GM12878 (cell line): ENCODE measurements around the gene CEP120. TPM values are rescaled to one million over a fixed set of nuclear protein-coding genes. Genes with fewer than 3 reads are reported as not detected.

ENCODE experiments used
- ATAC-seq: fragments of 200-7000 bp; cut with Tn5 transposase; 3 replicates; pipeline ENCODE4 v1.9.1; 2020; ENCODE audit warnings: mild to moderate bottlenecking, moderate library complexity
- BruUV-seq: library from RNA; stranded (reverse); fragments of 400-500 nt; replicated peaks from 2 replicates; lab custom pipeline; 2021; lab: Mats Ljungman, UMichigan
- CTCF ChIA-PET: fragments of 300-600 bp; sonication (Branson Sonifier 250); formaldehyde crosslinking; extraction: SDS; loops from one replicate; lab custom pipeline; 2021; ENCODE audit warnings: inconsistent platforms; lab: Yijun Ruan, JAX
- POLR2A ChIA-PET: fragments of 350-600 bp; formaldehyde crosslinking; extraction: SDS; loops from one replicate; lab custom pipeline; 2021; ENCODE audit warnings: inconsistent platforms; lab: Charles Lee
- RAD21 ChIA-PET: fragments of 300-600 bp; sonication (Branson Sonifier 250); formaldehyde crosslinking; loops from one replicate; lab custom pipeline; 2023; ENCODE audit warnings: antibody characterized with exemption; ENCODE audit not compliant: unreplicated experiment; lab: Charles Lee
- SMC1A ChIA-PET: fragments of 300-600 bp; sonication (Branson Sonifier 250); formaldehyde crosslinking; loops from one replicate; lab custom pipeline; 2023; ENCODE audit not compliant: unreplicated experiment, uncharacterized antibody; lab: Charles Lee
- DNase-seq: peaks from one replicate; pipeline ENCODE4 v3.0.0-alpha.2; 2011; ENCODE audit warnings: low read depth, low spot score
- FAIRE-seq: peaks from 3 replicates; lab custom pipeline; 2011; peaks lifted over from hg19 to GRCh38; lab: Jason Lieb, UNC
- H2AFZ ChIP-seq: 2 replicates; pipeline ENCODE4 v1.6.0; 2011; ENCODE audit warnings: low read depth, low read length, control low read depth; ENCODE audit not compliant: control insufficient read depth
- H3K27ac ChIP-seq: 2 replicates; pipeline ENCODE4 v1.5.1; 2011; ENCODE audit warnings: control low read depth; ENCODE audit not compliant: control insufficient read depth, insufficient read depth
- H3K27me3 ChIP-seq, 2 experiments: replicated peaks in 1 of 2; 2 replicates each; pipeline versions ENCODE4 v1.6.0 to v1.6.1; 2011; ENCODE audit warnings: low read length in 1 of 2; ENCODE audit not compliant: control insufficient read depth in 2 of 2, insufficient read depth in 2 of 2
- H3K36me3 ChIP-seq, 2 experiments: 2 replicates each; pipeline ENCODE4 v1.5.1; 2011; ENCODE audit warnings: low read length in 1 of 2; ENCODE audit not compliant: control insufficient read depth in 2 of 2, insufficient read depth in 2 of 2
- H3K4me1 ChIP-seq: 2 replicates; pipeline ENCODE4 v1.6.1; 2011; ENCODE audit warnings: mild to moderate bottlenecking, low read length, moderate library complexity, mixed read lengths; ENCODE audit not compliant: control insufficient read depth, insufficient read depth
- H3K4me2 ChIP-seq: 2 replicates; pipeline ENCODE4 v1.6.0; 2011; ENCODE audit warnings: control low read depth; ENCODE audit not compliant: control insufficient read depth, insufficient read depth
- H3K4me3 ChIP-seq: fragments of 200-600 bp; sonication (generic); 2 replicates; pipeline ENCODE4 v1.5.1; 2016
- H3K79me2 ChIP-seq: 2 replicates; pipeline ENCODE4 v1.6.0; 2011; ENCODE audit warnings: low read length; ENCODE audit not compliant: control insufficient read depth, insufficient read depth
- H3K9ac ChIP-seq: 2 replicates; pipeline ENCODE4 v1.8.0; 2011; ENCODE audit warnings: low read length, control low read depth, mixed read lengths; ENCODE audit not compliant: control insufficient read depth, insufficient read depth
- H3K9me3 ChIP-seq: replicated peaks from 3 replicates; pipeline ENCODE4 v1.5.1; 2011; ENCODE audit warnings: mild to moderate bottlenecking, low read length; ENCODE audit not compliant: control insufficient read depth, insufficient read depth
- H4K20me1 ChIP-seq: 2 replicates; pipeline ENCODE4 v1.6.0; 2011; ENCODE audit not compliant: control insufficient read depth, insufficient read depth
- CBX5 ChIP-seq: sonication (generic); IDR thresholded peaks from 2 replicates; pipeline ENCODE4 v1.6.1; 2016; ENCODE audit warnings: low read depth, moderate library complexity, mild to moderate bottlenecking, inconsistent platforms
- CREM ChIP-seq: IDR thresholded peaks from 2 replicates; pipeline ENCODE4 v1.6.1; 2014; ENCODE audit warnings: antibody characterized with exemption, low read depth
- EP300 ChIP-seq, 2 experiments: fragments of 150-350 bp in 1 of 2; IDR thresholded peaks; 2 replicates each; pipeline ENCODE4 v1.6.1; 2011 to 2012; ENCODE audit warnings: low read depth in 2 of 2, low read length in 2 of 2, borderline replicate concordance in 1 of 2, improper control_type of control experiment in 1 of 2, inconsistent platforms in 1 of 2; ENCODE audit not compliant: control insufficient read depth in 1 of 2
- JUNB ChIP-seq: IDR thresholded peaks from 2 replicates; pipeline ENCODE4 v1.6.1; 2016; ENCODE audit warnings: antibody characterized with exemption, mild to moderate bottlenecking
- NR2C1 ChIP-seq: fragments of 450-650 bp; IDR thresholded peaks from 2 replicates; pipeline ENCODE4 v1.6.1; 2017; ENCODE audit warnings: antibody characterized with exemption, mild to moderate bottlenecking, moderate library complexity
- ZZZ3 ChIP-seq: IDR thresholded peaks from 2 replicates; pipeline ENCODE4 v1.6.1; 2011; ENCODE audit warnings: low read depth; ENCODE audit not compliant: control insufficient read depth, insufficient read length
- WGBS: methylation state at CpG from one replicate; pipeline ENCODE4 v1.1.6; 2016; ENCODE audit warnings: low lambda C conversion rate; ENCODE audit not compliant: insufficient replicate concordance, insufficient coverage; ENCODE audit errors: missing lambda C conversion rate; 5-methylcytosine and 5-hydroxymethylcytosine counted together
- in situ Hi-C: fragments of 300-500 bp; cut with MboI; formaldehyde crosslinking; loops from 9 replicates; pipeline ENCODE4 v1.14.3; 2018; ENCODE audit warnings: mixed read lengths
- intact Hi-C: fragments of 100-400 bp; cut with micrococcal nuclease; formaldehyde crosslinking; loops from one replicate; pipeline ENCODE4 v1.14.2; 2022; ENCODE audit not compliant: unreplicated experiment
- polyA plus RNA-seq, 11 experiments: library from polyadenylated mRNA; depleted of rRNA in 4 of 11; unstranded in 6 of 11; stranded (reverse) in 5 of 11; fragments of >200 nt; fragmentation: Nextera tagmentation in 4 of 11; fragmentation: Illumina TruSeq in 1 of 11; extraction: Ambion mirVana in 4 of 11; extraction: Trizol in 1 of 11; gene quantifications; 1 replicate in 1 of 11; 2 replicates in 10 of 11; pipeline versions ENCODE4 v1.2.1 to v1.2.3, GENCODE V29; 2011 to 2016; ENCODE audit warnings: inconsistent platforms in 2 of 11, missing spikeins in 2 of 11, low read depth in 1 of 11
- total RNA-seq, 4 experiments: library from RNA; depleted of rRNA in 3 of 4; stranded (reverse); fragments of >200 nt in 3 of 4; fragmentation: Illumina TruSeq in 1 of 4; extraction: Trizol in 1 of 4; gene quantifications; 2 replicates each; pipeline versions ENCODE4 v1.2.1 to v1.2.3, GENCODE V29; 2013 to 2021
- TF ChIP-seq, protein P1 (sequence below): fragments of 450-650 bp; IDR thresholded peaks from 2 replicates; pipeline ENCODE4 v1.6.1; 2016; ENCODE audit warnings: mild to moderate bottlenecking

The CEP120 gene
- total and polyA plus RNA-seq, 10 of the 15 experiments (the other 5 are each of a cell fraction or from before 2014, with no cell fraction given) = 4.1 to 23.0 (median 13.1) TPM

DNA sequence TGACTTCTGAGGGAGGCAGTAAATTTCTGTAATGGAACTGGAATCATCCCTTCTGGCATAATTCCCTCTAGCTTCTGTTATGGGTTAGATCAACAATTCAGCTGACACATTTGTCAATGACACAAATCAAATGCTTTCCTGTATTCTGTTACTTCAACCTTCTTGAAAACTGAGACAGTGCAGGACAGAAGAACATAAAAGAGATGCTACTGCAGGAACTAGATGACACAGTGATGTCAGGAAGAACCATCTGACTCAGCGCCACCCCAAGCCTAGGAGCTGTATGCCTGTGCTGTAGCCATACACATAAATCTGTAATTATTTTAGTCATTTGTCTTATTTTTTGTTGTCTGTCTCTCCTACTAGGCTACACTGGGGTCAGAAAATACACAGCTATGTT lies 18.2 kb upstream of the CEP120 start:
- Histone ChIP-seq H3K4me2 (no peak overlapping the region), H3K36me3 (no peaks in the 10 kb centered on the region), H3K27ac (no peak overlapping the region), H3K4me3 (no peak overlapping the region), H3K9me3 (no peaks in the 10 kb centered on the region), H3K4me1 (peaks cover 17% of the 10 kb centered on the region), H3K79me2 (no peaks in the 10 kb centered on the region), H3K9ac (no peak overlapping the region), H3K27me3 (no peaks in the 10 kb centered on the region), H4K20me1 (no peaks in the 10 kb centered on the region), H2AFZ (no peak overlapping the region)
- ATAC-seq = peak; percentile 69
- ChIA-PET SMC1A (interaction anchor here (0.9 to 2.0 kb wide), 5 partner anchors 9 to 72 kb away, joined by 3 to 5 read pairs (median 3); no protein-coding TSS in a partner anchor), RAD21 (interaction anchor here (0.9 to 1.7 kb wide), 3 partner anchors 9 to 18 kb away, joined by 3 to 8 read pairs (median 3); partner anchors contain the start of gene CEP120), CTCF (interaction anchor here (0.6 to 1.7 kb wide), 7 partner anchors 8 to 1286 kb away, joined by 3 to 6 read pairs (median 4); partner anchors contain the start of gene CEP120), POLR2A (no interaction called here)
- intact Hi-C loops = no loop called here
- peak; percentile 11; the same call in 1 of the 2 replicates for TF ChIP-seq CREM
- TF ChIP-seq CBX5 = no peak
- TF ChIP-seq JUNB = peak; percentile 70
- WGBS = 0% methylated on average over 1 of the region's 1 CpG
- DNase-seq = no peak
- in situ Hi-C loops = loop anchor here (10.0 kb wide), 1 partner anchor 73 kb away; the partner anchor contains the start of gene CSNK1G3
- FAIRE-seq = no peak
- BruUV-seq = no TSS peak

DNA sequence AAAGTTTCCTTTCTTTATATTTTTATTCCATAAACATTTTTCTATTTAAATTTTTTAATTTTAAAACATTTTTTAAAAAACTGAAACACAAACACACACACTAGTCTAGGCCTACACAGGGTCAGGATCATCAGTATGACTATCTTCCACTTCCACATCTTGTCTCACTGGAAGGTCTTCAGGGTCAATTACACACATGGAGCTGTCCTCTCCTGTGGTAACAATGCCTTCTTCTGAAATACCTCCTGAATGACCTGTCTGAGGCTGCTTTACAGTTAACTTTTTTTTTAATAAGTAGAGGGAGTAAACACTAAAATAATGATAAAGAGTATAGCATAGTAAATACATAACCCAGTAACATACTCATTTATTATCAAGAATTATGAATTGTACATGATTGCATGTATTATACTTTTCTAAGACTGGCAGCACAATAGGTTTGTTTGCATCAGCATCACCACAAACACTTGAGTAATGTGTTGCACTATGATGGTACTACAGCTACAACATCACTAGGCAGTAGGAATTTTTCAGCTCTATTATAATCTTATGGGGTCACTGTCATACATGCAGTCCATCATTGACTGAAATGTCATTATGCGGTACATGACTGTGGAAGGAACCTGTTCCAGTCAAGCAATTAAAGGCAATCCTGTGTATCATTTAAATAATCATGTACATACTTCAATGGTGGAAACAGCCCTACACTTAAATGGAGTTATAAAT lies 17.4 kb upstream of the CEP120 start:
- in situ Hi-C loops = loop anchor here (10.0 kb wide), 1 partner anchor 74 kb away; the partner anchor contains the start of gene CSNK1G3
- Histone ChIP-seq H3K27me3 (no peaks in the 10 kb centered on the region), H3K4me3 (no peak overlapping the region), H3K4me1 (peaks cover 17% of the 10 kb centered on the region), H3K36me3 (no peaks in the 10 kb centered on the region), H4K20me1 (no peaks in the 10 kb centered on the region), H3K27ac (no peak overlapping the region), H3K4me2 (no peak overlapping the region), H3K9me3 (no peaks in the 10 kb centered on the region), H3K79me2 (no peaks in the 10 kb centered on the region), H3K9ac (no peak overlapping the region), H2AFZ (no peak overlapping the region)
- FAIRE-seq (no peak), ATAC-seq (no peak), DNase-seq (no peak)
- intact Hi-C loops = no loop called here
- TF ChIP-seq EP300 (IDR thresholded peaks at IDR 0.05; ENCODE audit: borderline replicate concordance in 1 of 2, control insufficient read depth in 1 of 2, low read depth in 2 of 2, low read length in 2 of 2) (no peak), NR2C1 (no peak), ZZZ3 (no peak)
- TF ChIP-seq, protein P1, sequence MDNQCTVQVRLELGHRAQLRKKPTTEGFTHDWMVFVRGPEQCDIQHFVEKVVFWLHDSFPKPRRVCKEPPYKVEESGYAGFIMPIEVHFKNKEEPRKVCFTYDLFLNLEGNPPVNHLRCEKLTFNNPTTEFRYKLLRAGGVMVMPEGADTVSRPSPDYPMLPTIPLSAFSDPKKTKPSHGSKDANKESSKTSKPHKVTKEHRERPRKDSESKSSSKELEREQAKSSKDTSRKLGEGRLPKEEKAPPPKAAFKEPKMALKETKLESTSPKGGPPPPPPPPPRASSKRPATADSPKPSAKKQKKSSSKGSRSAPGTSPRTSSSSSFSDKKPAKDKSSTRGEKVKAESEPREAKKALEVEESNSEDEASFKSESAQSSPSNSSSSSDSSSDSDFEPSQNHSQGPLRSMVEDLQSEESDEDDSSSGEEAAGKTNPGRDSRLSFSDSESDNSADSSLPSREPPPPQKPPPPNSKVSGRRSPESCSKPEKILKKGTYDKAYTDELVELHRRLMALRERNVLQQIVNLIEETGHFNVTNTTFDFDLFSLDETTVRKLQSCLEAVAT = no peak
- POLR2A ChIA-PET = no interaction called here
- RAD21 ChIA-PET = interaction anchor here (1.2 to 1.7 kb wide), 2 partner anchors 13 to 17 kb away, joined by 3 to 8 read pairs; partner anchors contain the start of gene CEP120
- CTCF ChIA-PET = interaction anchor here (0.9 to 1.7 kb wide), 4 partner anchors 17 to 103 kb away, joined by 3 to 6 read pairs (median 4); partner anchors contain the start of gene CEP120
- no TSS peak for BruUV-seq
- 95% methylated on average over 1 of the region's 1 CpG for WGBS
- SMC1A ChIA-PET = interaction anchor here (0.9 to 2.0 kb wide), 5 partner anchors 10 to 73 kb away, joined by 3 to 5 read pairs (median 3); no protein-coding TSS in a partner anchor
